NCI-H748 (cell line): ENCODE results near the gene IRF2BPL.

ENCODE experiments used
- DNase-seq: peaks from one replicate; lab custom pipeline; 2025; ENCODE audit not compliant: unreplicated experiment; lab: John Stamatoyannopoulos, UW

Gene IRF2BPL

DNA sequence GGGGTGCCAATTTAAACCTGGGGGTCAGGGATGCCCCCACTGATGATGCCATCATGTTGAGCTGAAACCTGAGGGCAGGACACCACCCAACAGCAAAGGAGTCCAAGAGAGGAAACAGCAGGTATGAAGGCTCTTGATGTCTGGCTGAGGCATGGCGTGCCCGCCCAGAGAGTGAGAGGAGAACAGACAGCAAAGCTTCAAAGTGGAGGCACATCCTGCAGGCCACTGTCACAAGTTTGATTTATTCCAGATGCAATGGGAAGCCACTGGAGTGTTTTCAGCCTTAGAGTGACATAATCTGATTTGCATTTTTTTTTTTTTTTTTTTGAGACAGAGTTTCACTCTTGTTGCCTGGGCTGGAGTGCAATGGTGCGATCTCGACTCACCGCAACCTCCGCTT lies 34.8 kb downstream of the IRF2BPL start:
- no peak for DNase-seq

DNA sequence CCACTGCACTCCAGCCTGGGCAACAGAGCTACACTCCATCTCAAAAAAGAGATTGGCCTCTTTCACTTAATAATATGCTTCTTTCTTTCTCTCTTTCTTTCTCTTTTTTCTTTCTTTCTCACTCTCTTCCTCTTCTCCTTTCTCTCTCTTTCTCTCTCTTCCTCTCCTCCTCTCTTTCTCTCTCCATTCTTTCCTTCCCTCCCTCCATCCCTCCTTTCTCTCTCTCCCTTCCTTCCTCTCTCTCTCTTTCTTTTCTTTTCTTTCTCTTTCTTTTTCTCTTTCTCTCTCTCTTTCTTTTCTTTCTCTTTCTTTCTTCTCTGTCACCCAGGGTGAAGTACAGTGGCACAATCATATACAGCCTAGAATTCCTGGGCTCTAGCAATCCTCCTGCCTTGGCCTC lies 38.4 kb downstream of the IRF2BPL start:
- DNase-seq: no peak

DNA sequence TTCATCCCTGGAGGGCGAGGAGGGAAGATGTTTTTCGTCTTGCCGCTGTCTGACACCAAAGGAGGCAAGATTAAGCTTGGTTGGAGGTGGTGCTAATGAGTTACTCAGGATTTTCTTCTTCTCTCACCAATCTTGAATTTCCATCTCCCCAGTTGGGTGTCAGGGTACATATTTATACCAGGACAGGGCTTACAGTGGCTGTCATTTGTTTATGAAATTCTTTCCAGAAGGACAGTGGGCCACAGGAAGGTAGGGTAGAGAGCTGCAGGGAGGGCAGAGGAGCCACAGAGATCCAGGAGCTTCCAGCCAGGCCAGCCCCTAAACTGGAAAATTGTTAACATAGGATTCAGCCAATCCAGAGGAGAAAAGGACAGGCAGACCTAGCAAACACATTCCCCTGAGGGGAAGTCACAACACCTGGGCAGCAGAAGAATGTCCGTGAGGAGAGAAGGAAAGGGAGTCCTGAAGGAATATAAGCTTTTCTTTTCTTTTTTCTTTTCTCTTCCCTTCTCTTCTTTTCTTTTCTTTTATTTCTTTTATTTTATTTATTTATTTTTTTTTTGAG lies 40.5 kb downstream of the IRF2BPL start:
- DNase-seq: no peak

DNA sequence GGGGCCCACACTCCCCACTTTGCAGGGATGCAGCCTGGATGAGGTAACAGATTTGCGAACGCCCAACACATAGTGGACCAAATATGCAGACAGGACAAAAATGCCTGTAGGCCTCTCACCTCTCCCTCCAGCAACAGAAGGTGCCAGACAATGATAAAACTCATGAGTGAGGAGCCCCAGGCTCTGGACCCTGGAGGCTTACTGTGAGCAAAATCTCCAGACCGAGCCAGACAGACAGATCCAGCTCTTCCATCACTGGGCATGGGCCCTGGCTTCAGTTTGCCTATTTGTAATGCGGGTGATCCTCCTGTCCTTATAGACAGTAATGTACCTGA lies 42.3 kb downstream of the IRF2BPL start:
- no peak for DNase-seq

DNA sequence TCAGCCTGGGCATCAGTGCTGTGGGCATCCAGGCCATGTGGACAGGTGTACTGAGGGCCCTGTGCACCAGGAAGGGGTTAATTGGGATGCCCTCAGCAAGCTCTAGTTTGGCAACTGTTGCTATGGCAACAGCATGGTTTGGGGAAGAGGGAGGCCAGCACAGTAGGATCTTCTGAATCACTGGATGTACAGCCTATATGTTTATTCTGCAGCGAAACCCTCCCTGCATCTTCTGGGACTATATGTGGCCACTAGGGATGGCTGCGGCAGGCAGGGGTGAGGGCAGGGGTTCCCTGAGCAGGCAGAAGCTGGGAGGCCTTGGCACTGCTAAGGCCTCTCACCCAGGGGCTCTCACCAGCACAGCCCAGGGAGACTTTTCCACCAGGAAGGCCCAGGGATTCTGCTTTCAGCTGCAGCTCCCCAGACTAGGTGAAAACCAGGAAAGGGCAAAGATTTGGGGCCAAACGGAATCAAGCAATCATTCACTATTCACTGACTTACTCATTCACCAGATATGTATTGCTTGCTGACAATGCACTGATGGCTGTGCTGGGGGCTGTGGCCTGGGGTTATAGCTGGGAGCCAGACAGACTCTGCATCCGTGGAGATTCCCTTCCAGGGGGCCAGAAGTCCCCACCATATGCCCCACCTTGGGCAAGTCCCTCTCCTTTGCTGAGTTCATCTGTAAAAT lies 42.8 kb downstream of the IRF2BPL start:
- DNase-seq: peak; percentile 59

DNA sequence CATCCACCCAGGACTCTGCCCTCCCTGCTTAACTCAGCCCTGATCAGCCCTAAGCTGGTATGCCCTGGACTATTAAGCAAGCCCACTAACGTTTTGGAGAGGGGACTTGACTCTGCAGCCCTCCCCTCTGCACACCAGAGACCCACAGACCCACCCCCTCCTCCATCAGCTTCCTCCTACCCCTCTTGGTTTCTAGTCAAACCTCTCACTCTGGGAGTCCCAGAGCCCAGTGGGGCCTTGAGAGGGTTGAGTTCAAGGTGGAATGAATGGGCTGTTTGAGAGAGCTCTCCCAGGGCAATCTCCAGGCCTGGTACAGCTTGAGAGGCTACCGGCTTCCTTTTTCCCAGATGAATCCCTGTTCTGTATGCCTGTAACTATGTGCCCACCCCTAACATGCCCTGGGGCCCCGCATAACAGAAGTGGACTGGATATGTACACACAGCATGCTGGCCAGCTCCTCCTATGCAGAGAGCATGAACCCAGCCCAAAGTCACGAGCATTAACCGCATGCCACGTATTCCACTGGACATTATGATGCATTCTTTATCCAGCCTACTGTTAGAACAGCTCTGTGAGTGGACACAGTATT lies 43.6 kb downstream of the IRF2BPL start:
- DNase-seq: no peak

DNA sequence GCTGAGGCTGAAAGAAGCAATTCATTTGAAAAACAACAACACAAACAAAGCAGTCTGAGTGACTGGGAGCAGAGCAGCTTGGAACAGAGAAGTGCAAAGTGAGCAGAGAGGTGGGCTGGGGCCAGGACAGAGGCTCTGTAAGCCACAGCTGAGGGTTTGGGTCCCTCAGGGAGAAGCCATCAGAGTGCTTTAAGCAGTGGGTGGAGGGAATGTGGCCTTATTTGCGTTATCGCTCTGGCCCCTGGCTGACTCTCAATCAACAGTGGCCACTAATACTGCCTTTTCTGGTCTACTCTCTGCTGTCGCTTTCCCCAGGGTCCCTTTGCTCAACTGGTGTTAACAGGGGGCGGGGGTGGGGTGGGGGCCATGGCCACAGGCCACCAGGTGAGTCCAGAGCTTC lies 44.2 kb downstream of the IRF2BPL start:
- DNase-seq: no peak

DNA sequence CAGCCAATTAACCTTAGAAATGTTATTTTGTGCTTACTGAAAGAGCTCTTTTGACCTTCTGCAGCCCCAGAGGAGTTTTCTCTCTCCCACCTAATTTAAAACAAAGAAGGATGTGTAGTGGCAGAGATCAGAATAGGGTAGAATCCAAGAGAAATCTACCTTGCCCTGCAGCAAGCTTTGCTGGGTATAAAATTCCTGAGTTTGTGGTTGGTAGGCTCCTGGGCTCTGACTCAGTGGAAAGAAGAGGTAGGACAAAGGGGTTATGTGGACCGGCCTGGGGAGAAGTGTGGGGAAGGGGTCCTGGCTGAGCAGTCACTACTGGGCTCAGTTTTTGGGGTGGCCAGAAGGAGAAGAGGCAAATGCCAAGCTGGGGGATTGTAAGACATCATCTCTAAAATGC lies 46.8 kb downstream of the IRF2BPL start:
- DNase-seq: no peak

DNA sequence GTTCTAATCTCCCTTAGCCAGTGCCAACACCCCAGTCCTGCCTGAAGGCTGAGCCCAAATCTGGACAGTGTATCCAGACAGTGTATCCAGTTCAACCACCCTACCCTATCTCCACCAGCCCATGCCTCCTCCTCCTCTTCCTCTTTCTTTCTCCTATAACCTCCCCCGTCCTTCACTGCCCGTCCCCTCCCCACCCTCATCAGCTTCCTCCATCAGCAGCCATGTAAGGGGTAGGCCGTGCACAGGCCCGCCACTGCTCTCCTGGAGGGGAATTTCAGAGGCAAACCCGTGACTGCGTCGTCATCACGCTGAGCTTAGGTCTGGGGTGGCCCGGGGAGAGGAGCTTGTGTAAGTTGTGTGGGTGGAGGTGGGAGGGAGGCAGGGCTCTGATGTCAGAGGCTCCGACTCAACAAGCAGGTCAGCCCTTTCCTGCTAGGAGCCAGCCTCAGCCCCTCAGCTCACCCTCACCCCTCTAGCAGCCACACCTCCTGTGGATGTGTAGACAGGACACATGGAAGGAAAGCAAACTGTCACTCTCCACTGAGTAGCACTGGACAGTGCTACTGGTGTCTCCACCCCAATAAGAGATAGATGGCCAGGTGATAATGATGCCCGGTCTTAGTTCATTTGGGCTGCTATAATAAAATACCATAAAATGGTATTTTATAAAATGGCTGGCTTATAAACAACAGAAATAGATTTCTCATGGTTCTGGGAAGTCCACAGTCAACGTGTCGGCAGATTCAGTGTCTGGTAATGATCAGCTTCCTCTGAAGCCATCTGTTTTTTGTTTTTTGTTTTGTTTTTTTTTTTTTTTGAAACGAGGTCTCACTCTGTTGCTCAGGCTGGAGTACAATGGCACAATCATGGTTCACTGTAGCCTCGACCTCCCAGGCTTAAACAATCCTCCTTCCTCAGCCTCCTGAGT lies 50.5 kb downstream of the IRF2BPL start:
- no peak for DNase-seq

DNA sequence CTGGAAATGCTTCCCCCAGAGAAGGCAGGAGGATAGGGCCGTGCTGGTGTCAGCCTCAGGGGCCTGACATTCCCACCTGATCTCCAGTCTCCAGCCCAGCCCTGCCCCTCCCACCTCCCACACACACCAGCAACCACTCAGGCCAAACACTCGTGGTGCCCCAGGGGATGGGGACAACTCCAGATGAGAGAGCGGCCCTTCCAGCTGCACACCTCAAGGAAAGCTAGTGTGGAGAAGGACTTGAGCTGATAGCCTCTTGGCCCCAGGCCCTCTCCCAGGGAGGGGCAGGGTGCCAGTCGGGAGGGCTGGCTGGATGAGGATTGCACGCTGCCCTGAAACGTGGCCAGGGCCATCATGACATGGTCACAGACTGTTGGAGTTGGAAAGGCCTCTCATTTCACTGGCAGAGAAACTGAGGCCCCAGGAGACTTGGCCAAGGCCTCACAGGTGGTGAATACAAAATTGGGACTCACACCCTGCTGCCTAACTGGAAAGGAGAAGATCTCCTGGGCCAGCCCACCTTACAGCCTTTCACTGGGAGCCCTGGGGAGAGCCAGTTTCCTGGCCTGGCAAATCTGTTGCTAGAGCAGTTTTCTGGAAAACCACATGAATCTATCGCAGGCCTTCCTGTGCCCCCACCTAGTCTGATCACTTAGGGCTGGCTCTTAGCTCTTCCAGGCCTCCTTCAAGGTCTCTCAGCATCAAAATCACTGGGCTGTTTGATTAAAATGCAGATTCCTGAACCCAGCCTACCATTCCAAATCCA lies 52.1 kb downstream of the IRF2BPL start:
- no peak for DNase-seq

DNA sequence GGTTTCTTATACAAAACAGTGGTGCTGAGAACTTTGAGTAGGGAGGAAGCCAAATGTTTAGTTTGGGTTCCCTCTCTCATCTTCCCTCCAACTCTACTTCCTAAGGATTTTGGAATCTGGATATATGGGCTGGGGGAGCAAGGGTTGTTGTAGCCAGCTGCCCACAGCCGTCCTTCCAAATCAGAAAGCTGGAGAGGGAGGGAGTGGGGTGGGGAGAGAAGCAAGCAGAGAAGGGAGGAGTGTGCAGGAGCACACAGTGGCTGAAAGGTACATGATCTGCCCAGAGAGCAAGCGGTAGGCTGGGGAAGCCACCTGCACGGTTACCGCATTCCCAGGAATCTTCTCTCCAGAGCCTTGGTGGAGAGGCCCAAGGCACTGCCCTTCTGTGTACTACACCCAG lies 52.7 kb downstream of the IRF2BPL start:
- DNase-seq: no peak

DNA sequence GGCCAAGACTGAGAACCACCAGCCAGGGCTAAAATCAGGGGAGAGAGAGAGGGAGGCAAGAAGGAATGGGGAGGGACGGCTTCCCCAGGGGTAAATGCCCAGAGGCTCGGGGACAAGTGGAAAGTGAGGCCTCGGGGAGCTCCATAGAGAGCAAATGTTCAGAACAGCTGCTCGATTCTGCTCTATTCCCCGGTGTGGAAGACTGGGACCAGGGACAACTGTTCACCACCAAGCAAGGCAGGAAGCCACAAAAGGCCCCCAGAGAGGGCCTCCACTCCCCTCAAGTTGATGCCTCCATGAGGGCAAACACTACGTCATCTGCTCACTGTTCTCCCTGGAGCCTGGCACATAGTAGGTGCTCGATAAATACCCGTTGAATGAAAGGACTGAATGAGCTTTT lies 53.5 kb downstream of the IRF2BPL start:
- no peak for DNase-seq
